Upper lobe of left lung (tissue), 6 donors: ENCODE measurements around the gene FAM228B. TPM values are rescaled to one million over a fixed set of nuclear protein-coding genes. Genes with fewer than 3 reads are reported as not detected.

Experiments used
- ATAC-seq, 2 donors: fragments of 200-7000 bp; cut with Tn5 transposase; one replicate each; pipeline ENCODE4 v1.9.1; 2022; ENCODE audit warnings: mild to moderate bottlenecking in 2 of 2, moderate library complexity in 2 of 2; ENCODE audit not compliant: low FRiP score in 2 of 2
- DNase-seq, 2 donors: peaks; one replicate each; pipeline ENCODE4 v3.0.0-alpha.2; 2019 to 2020
- H3K27ac ChIP-seq, 4 donors: fragments of 200-600 bp; sonication (generic); one replicate each; pipeline ENCODE4 v1.5.1; 2016 to 2019
- H3K27me3 ChIP-seq, 4 donors: fragments of 200-600 bp; sonication (generic); one replicate each; pipeline ENCODE4 v1.5.1; 2017 to 2019
- H3K36me3 ChIP-seq, 4 donors: fragments of 200-600 bp; sonication (generic); one replicate each; pipeline ENCODE4 v1.5.1; 2016 to 2019
- H3K4me1 ChIP-seq, 4 donors: fragments of 200-600 bp; sonication (generic); one replicate each; pipeline ENCODE4 v1.5.1; 2018 to 2019
- H3K4me3 ChIP-seq, 4 donors: fragments of 200-600 bp; sonication (generic); one replicate each; pipeline ENCODE4 v1.5.1; 2017 to 2019; ENCODE audit warnings: mild to moderate bottlenecking in 2 of 4, moderate library complexity in 1 of 4
- H3K9me3 ChIP-seq, 4 donors: fragments of 200-600 bp; sonication (generic); one replicate each; pipeline ENCODE4 v1.5.1; 2018 to 2019
- EP300 ChIP-seq, 4 donors: sonication (generic); formaldehyde crosslinking; IDR thresholded peaks; one replicate each; pipeline ENCODE4 v1.5.1; 2017; ENCODE audit warnings: antibody characterized with exemption in 4 of 4, control low read depth in 2 of 4
- POLR2A ChIP-seq, 4 donors: fragments of 450-650 bp; IDR thresholded peaks; one replicate each; pipeline ENCODE4 v1.5.1; 2016 to 2017; ENCODE audit warnings: antibody characterized with exemption in 4 of 4, mild to moderate bottlenecking in 2 of 4
- POLR2AphosphoS5 ChIP-seq, 2 donors: sonication (generic); formaldehyde crosslinking; IDR thresholded peaks; one replicate each; pipeline ENCODE4 v1.5.1; 2017; ENCODE audit warnings: antibody characterized with exemption in 2 of 2
- WGBS, 2 donors: methylation state at CpG; one replicate each; pipeline ENCODE4 v1.1.5; 2017 to 2018; 5-methylcytosine and 5-hydroxymethylcytosine counted together
- total RNA-seq, 6 donors: library from RNA; depleted of rRNA in 4 of 6; stranded (reverse); fragments of >200 nt in 4 of 6; gene quantifications; one replicate each; pipeline versions ENCODE4 v1.1.0 to v1.2.1, GENCODE V29; 2016 to 2021
- TF ChIP-seq, protein P1 (sequence below), 6 experiments: fragments of 450-650 bp in 4 of 6; fragments of 200-600 bp in 2 of 6; sonication (generic) in 2 of 6; IDR thresholded peaks; one replicate each; pipeline ENCODE4 v1.5.1; 2016 to 2019; ENCODE audit warnings: antibody characterized with exemption in 6 of 6
- donor health status: DM: no; HTN: no; CAD: no; lungs with moderate emphysema.
- donor health status: DM: no; HTN: yes; CAD: no; lungs with severe emphysema.

The FAM228B gene
- total RNA-seq, 6 donors from 2014 or later = 15.5 to 28.3 (median 22.8) TPM

DNA sequence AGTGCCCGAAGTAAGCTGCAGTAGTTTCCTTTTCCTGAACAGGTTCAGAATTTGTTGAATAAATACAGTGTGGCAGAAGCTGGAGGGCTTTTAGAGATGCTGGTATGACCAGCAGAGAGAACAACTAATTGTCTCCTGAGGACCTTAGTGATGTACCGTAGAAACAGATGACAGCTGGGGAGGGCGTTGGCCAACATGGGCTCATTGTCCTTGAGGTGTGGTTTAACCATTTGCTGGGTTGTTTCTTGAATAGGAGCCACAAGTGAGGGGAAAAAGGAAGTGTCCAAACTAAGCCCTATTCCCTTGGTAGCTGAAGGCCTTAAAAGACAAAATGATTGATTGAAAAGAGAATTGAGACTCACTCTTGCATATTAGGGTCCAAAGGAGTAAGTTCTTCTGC lies 39.9 kb downstream of the FAM228B start:
- no peaks in the 10 kb centered on the region for H3K9me3 ChIP-seq
- H3K27ac ChIP-seq = no peak overlapping the region
- DNase-seq = no peak
- H3K4me1 ChIP-seq = peaks cover 0 to 4% (median 0%) of the 10 kb centered on the region in 4 donors
- no peak overlapping the region for H3K4me3 ChIP-seq
- no peak for TF ChIP-seq POLR2A (IDR thresholded peaks at IDR 0.05)
- TF ChIP-seq EP300 (IDR thresholded peaks at IDR 0.05) = no peak
- TF ChIP-seq, protein P1, sequence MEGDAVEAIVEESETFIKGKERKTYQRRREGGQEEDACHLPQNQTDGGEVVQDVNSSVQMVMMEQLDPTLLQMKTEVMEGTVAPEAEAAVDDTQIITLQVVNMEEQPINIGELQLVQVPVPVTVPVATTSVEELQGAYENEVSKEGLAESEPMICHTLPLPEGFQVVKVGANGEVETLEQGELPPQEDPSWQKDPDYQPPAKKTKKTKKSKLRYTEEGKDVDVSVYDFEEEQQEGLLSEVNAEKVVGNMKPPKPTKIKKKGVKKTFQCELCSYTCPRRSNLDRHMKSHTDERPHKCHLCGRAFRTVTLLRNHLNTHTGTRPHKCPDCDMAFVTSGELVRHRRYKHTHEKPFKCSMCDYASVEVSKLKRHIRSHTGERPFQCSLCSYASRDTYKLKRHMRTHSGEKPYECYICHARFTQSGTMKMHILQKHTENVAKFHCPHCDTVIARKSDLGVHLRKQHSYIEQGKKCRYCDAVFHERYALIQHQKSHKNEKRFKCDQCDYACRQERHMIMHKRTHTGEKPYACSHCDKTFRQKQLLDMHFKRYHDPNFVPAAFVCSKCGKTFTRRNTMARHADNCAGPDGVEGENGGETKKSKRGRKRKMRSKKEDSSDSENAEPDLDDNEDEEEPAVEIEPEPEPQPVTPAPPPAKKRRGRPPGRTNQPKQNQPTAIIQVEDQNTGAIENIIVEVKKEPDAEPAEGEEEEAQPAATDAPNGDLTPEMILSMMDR (IDR thresholded peaks at IDR 0.05) = no peak
- H3K36me3 ChIP-seq = peaks cover 0 to 4% (median 0%) of the 10 kb centered on the region in 4 donors
- WGBS, 2 donors = 44 to 55% methylated on average over 3 of the region's 3 CpGs
- ATAC-seq = no peak
- no peaks in the 10 kb centered on the region for H3K27me3 ChIP-seq

DNA sequence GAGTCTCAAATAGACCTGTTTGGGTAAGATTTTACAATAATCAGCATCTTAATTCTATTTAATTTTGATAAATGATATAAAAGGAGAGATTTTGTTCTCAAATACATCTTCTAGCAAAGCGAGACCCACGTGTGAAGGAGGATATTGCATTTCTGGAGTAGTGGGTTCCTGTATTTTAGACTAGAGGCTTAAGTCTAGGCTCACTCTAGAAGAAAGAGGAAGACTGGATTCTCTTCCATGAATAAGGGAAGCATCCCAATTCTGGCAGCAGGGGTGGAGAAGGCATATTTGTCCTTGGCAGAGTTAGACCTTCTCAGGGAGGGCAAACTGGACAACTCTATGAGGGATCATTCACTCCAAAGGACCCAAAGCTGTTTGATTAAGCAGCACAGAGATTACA lies 40.3 kb downstream of the FAM228B start:
- Histone ChIP-seq H3K36me3 (peaks cover 0 to 4% (median 0%) of the 10 kb centered on the region in 4 donors), H3K4me1 (peaks cover 0 to 4% (median 0%) of the 10 kb centered on the region in 4 donors), H3K9me3 (no peaks in the 10 kb centered on the region), H3K4me3 (no peak overlapping the region), H3K27me3 (no peaks in the 10 kb centered on the region), H3K27ac (no peak overlapping the region)
- WGBS, 2 donors = 72 to 88% methylated on average over 2 of the region's 2 CpGs
- TF ChIP-seq POLR2AphosphoS5 (IDR thresholded peaks at IDR 0.05) (no peak), POLR2A (IDR thresholded peaks at IDR 0.05) (no peak), EP300 (IDR thresholded peaks at IDR 0.05) (no peak)
- TF ChIP-seq, protein P1 (IDR thresholded peaks at IDR 0.05) = no peak
- ATAC-seq (no peak), DNase-seq (no peak)

DNA sequence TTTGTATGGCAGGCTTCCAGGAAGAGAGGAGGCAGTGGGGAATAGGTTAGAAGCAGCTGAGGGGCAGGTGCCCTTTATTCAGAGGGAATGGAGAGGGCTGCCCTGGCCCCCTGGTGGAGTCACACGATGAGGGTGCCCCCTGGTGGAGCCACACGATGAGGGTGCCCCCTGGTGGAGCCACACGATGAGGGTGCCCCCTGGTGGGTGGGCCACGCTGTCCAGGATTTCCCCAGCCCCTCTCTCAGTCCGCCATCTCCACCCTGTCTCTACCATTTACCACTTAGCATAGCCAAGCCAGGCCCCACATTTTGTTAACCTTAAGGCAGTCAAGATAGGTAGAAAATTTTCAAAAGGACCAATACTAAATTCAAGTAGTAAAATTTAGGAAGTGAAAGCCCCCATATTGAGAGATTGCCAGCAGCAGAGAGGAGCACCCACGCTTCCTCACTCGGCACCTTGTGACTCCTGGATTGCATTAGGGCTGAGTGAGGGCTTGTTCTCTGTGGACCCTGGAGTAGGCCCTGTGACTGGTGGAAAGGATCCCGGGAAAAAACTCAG lies 41.2 kb downstream of the FAM228B start:
- no peak overlapping the region for H3K27ac ChIP-seq
- peak; percentile 63 for ATAC-seq
- peaks cover 0 to 4% (median 0%) of the 10 kb centered on the region in 4 donors for H3K4me1 ChIP-seq
- no peak overlapping the region for H3K4me3 ChIP-seq
- DNase-seq = peak; percentile 63 to 68
- no peaks in the 10 kb centered on the region for H3K9me3 ChIP-seq
- TF ChIP-seq POLR2A (IDR thresholded peaks at IDR 0.05) = no peak
- TF ChIP-seq, protein P1 (IDR thresholded peaks at IDR 0.05) = peak in 5 of 6 experiments; percentile 22 to 94 (median 68)
- WGBS, 2 donors = 48 to 56% methylated on average over 7 to 8 of the region's 8 CpGs
- H3K36me3 ChIP-seq = peaks cover 0 to 1% (median 0%) of the 10 kb centered on the region in 4 donors
- no peaks in the 10 kb centered on the region for H3K27me3 ChIP-seq

DNA sequence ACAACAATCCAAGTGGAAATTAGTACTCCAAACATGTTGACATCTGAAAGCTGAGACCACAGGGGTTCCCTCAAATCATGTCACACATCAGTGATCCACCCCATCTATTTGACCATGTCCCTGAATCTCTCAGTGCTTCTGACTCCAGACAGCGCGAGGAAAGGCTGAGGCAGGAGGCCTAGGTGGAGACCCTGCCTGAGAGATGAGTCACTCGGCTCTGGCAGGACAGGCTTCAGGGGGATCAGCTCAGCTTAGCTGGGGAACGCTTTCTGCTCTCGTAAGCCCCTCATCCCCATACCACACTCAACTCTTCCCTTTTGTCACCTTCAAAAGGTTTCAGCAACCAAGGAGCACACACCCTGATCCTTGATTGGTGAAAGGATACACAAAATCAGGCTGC lies 45.8 kb downstream of the FAM228B start:
- Histone ChIP-seq H3K9me3 (no peaks in the 10 kb centered on the region), H3K4me1 (peaks cover 0 to 2% (median 0%) of the 10 kb centered on the region in 4 donors), H3K27me3 (no peaks in the 10 kb centered on the region), H3K4me3 (no peak overlapping the region), H3K27ac (no peak overlapping the region), H3K36me3 (no peaks in the 10 kb centered on the region)
- 89 to 92% methylated on average over 5 of the region's 5 CpGs for WGBS, 2 donors
- no peak for ATAC-seq
- no peak for TF ChIP-seq POLR2A (IDR thresholded peaks at IDR 0.05)
- TF ChIP-seq, protein P1 (IDR thresholded peaks at IDR 0.05) = no peak
- no peak for TF ChIP-seq POLR2AphosphoS5 (IDR thresholded peaks at IDR 0.05)
- TF ChIP-seq EP300 (IDR thresholded peaks at IDR 0.05) = no peak
- no peak for DNase-seq

DNA sequence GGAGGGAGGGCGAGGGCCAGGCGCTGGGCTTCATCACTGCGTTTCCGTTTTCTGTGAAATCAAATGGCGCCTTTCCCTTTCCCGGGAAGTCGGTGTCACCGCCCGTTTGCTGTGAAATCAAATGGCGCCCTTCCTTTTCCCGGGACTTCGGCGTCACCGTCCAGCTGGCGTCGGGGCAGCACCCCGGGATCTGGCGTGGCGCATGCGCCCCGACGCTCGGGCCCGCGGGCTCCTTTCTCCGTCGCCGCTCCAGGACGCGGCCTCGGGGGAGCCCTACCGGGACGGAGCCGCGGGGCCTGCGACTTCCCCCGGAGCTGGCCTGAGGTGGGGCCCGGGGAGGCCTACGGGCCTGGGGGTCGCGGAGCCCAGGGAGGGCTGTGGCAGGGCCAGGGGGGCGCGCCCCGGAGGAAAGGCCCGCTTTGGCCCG lies 51.6 kb downstream of the FAM228B start, which contains the start of gene FAM228A:
FAM228A (plus strand) TSS at position 203 of the 427 bp plus-strand sequence. CDS start 428 bp downstream, outside the sequence.
- Histone ChIP-seq H3K27ac (no peak within 1 kb of the TSS), H3K4me3 (peak within 1 kb of the TSS in 2 of 4 donors; percentile 14 to 21), H3K27me3 (no peaks in the 10 kb centered on the region), H3K36me3 (no peaks in the 10 kb centered on the region), H3K4me1 (no peaks in the 10 kb centered on the region), H3K9me3 (no peaks in the 10 kb centered on the region)
- ATAC-seq (peak in 1 of 2 donors; percentile 38), DNase-seq (peak in 1 of 2 donors; percentile 74)
- 52 to 56% methylated on average over 12 to 46 of the region's 46 CpGs for WGBS, 2 donors
- TF ChIP-seq POLR2A (IDR thresholded peaks at IDR 0.05) (no peak), EP300 (IDR thresholded peaks at IDR 0.05) (no peak), POLR2AphosphoS5 (IDR thresholded peaks at IDR 0.05) (no peak)
- TF ChIP-seq, protein P1 (IDR thresholded peaks at IDR 0.05) = no peak
